HCT116 (cell line): ENCODE data around the gene TPGS1. TPM values are rescaled to one million over a fixed set of nuclear protein-coding genes. Genes with fewer than 3 reads are reported as not detected.

Experiments
- ATAC-seq: fragments of 200-7000 bp; cut with Tn5 transposase; 2 replicates; pipeline ENCODE4 v1.9.1; 2020; ENCODE audit warnings: mild to moderate bottlenecking, moderate library complexity
- BruUV-seq: library from RNA; stranded (reverse); fragments of 400-500 nt; replicated peaks from 2 replicates; lab custom pipeline; 2021; lab: Mats Ljungman, UMichigan
- CTCF ChIA-PET: fragments of 300-600 bp; sonication (Branson Sonifier 250); formaldehyde crosslinking; loops from one replicate; lab custom pipeline; 2021; ENCODE audit warnings: antibody characterized with exemption; lab: Charles Lee
- POLR2A ChIA-PET: fragments of 300-600, 350-600 bp; sonication (Branson Sonifier 250); formaldehyde crosslinking; loops from one replicate; lab custom pipeline; 2021; ENCODE audit warnings: antibody characterized with exemption; lab: Charles Lee
- RAD21 ChIA-PET, 2 experiments: fragments of 300-600 bp; sonication (Branson Sonifier 250); formaldehyde crosslinking; loops; one replicate each; lab custom pipeline; 2023; ENCODE audit warnings: low total read pairs in 2 of 2; ENCODE audit not compliant: uncharacterized antibody in 2 of 2, unreplicated experiment in 2 of 2, low non-redundant PET in 1 of 2; lab: Charles Lee
- DNase-seq: peaks from one replicate; pipeline ENCODE4 v3.0.0-alpha.2; 2010; ENCODE audit warnings: low read depth, low spot score
- H2AFZ ChIP-seq: fragments of 200-600 bp; shearing (Covaris generic), sonication (generic); 2 replicates; pipeline ENCODE4 v1.6.1; 2017; ENCODE audit warnings: low read depth, mixed run types, mixed read lengths, antibody characterized with exemption, low read length; ENCODE audit not compliant: poor library complexity, severe bottlenecking
- H3K27ac ChIP-seq: 2 replicates; pipeline ENCODE4 v1.5.1; 2012; ENCODE audit warnings: low read depth, low read length
- H3K27me3 ChIP-seq: fragments of 200-600 bp; sonication (generic); 2 replicates; pipeline ENCODE4 v1.6.1; 2016; ENCODE audit warnings: mixed run types, low read length, mixed read lengths; ENCODE audit not compliant: insufficient read depth
- H3K36me3 ChIP-seq, 2 experiments: fragments of 200-500 bp in 1 of 2; fragments of 200-600 bp in 1 of 2; sonication (Bioruptor generic) in 1 of 2; sonication (generic) in 1 of 2; 2 replicates each; pipeline versions ENCODE4 v1.5.1 to v1.6.1; 2014 to 2016; ENCODE audit warnings: low read length in 2 of 2, inconsistent platforms in 1 of 2, mixed read lengths in 1 of 2, mixed run types in 1 of 2; ENCODE audit not compliant: insufficient read depth in 2 of 2, control insufficient read depth in 1 of 2
- H3K4me1 ChIP-seq, 2 experiments: fragments of 200-600 bp in 1 of 2; sonication (generic) in 1 of 2; 2 replicates each; pipeline versions ENCODE4 v1.5.1 to v1.6.1; 2012 to 2017; ENCODE audit warnings: low read length in 2 of 2, inconsistent platforms in 1 of 2, mild to moderate bottlenecking in 1 of 2, mixed read lengths in 1 of 2, mixed run types in 1 of 2, moderate library complexity in 1 of 2; ENCODE audit not compliant: insufficient read depth in 2 of 2, control insufficient read depth in 1 of 2
- H3K4me2 ChIP-seq: fragments of 200-600 bp; sonication (generic); 2 replicates; pipeline ENCODE4 v1.6.1; 2017; ENCODE audit warnings: mixed run types, low read length, mixed read lengths
- H3K4me3 ChIP-seq, 2 experiments: fragments of 200-600 bp in 1 of 2; sonication (generic) in 1 of 2; replicated peaks in 1 of 2; 2 replicates each; pipeline ENCODE4 v1.5.1; 2011 to 2016; ENCODE audit warnings: low read length in 2 of 2, control low read depth in 1 of 2, low read depth in 1 of 2, mild to moderate bottlenecking in 1 of 2, mixed read lengths in 1 of 2, mixed run types in 1 of 2
- H3K79me2 ChIP-seq: fragments of 200-600 bp; sonication (generic); 2 replicates; pipeline ENCODE4 v1.6.1; 2017; ENCODE audit warnings: mild to moderate bottlenecking, mixed run types, low read length, moderate library complexity, mixed read lengths; ENCODE audit not compliant: insufficient read depth
- H3K9ac ChIP-seq: fragments of 200-600 bp; sonication (generic); 2 replicates; pipeline ENCODE4 v1.6.1; 2016; ENCODE audit warnings: low read length, mixed read lengths
- H3K9me2 ChIP-seq: fragments of 200-600 bp; sonication (generic), shearing (Covaris generic); 2 replicates; pipeline ENCODE4 v1.6.1; 2017; ENCODE audit warnings: mixed run types, mild to moderate bottlenecking, moderate library complexity; ENCODE audit not compliant: insufficient read depth
- H3K9me3 ChIP-seq, 2 experiments: fragments of 200-500 bp in 1 of 2; fragments of 200-600 bp in 1 of 2; sonication (Bioruptor generic) in 1 of 2; sonication (generic) in 1 of 2; 2 replicates each; pipeline ENCODE4 v1.6.1; 2014 to 2017; ENCODE audit warnings: low read length in 2 of 2, mixed read lengths in 2 of 2, inconsistent platforms in 1 of 2, low read depth in 1 of 2, mild to moderate bottlenecking in 1 of 2, mixed run types in 1 of 2, moderate library complexity in 1 of 2; ENCODE audit not compliant: control insufficient read depth in 1 of 2, insufficient read depth in 1 of 2
- H4K20me1 ChIP-seq: fragments of 200-600 bp; sonication (generic), shearing (Covaris generic); 2 replicates; pipeline ENCODE4 v1.6.1; 2017; ENCODE audit warnings: mixed run types, mild to moderate bottlenecking, moderate library complexity; ENCODE audit not compliant: insufficient read depth
- CBX3 ChIP-seq: IDR thresholded peaks from 2 replicates; pipeline ENCODE4 v1.6.1; 2012; ENCODE audit warnings: low read depth
- CEBPB ChIP-seq: IDR thresholded peaks from 2 replicates; pipeline ENCODE4 v1.6.1; 2012; ENCODE audit warnings: low read depth
- EGR1 ChIP-seq: IDR thresholded peaks from 2 replicates; pipeline ENCODE4 v1.6.1; 2012; ENCODE audit warnings: low read depth
- EZH2 ChIP-seq: fragments of 200-600 bp; sonication (generic); IDR thresholded peaks from 2 replicates; pipeline ENCODE4 v1.6.1; 2017; ENCODE audit warnings: antibody characterized with exemption, mixed run types
- FOSL1 ChIP-seq: IDR thresholded peaks from 2 replicates; pipeline ENCODE4 v1.6.1; 2012; ENCODE audit warnings: low read depth
- JUND ChIP-seq: IDR thresholded peaks from 2 replicates; pipeline ENCODE4 v1.6.1; 2012
- POLR2AphosphoS5 ChIP-seq: IDR thresholded peaks from 2 replicates; pipeline ENCODE4 v1.6.1; 2011; ENCODE audit warnings: mild to moderate bottlenecking, low read depth, low read length, moderate library complexity
- SRF ChIP-seq: IDR thresholded peaks from 2 replicates; pipeline ENCODE4 v1.6.1; 2012; ENCODE audit warnings: low read depth
- TCF7L2 ChIP-seq: IDR thresholded peaks from 2 replicates; pipeline ENCODE4 v1.7.0; 2011; ENCODE audit warnings: borderline replicate concordance, inconsistent platforms; ENCODE audit not compliant: insufficient read depth, insufficient read length; ENCODE audit errors: extremely low read depth
- YY1 ChIP-seq: IDR thresholded peaks from 2 replicates; pipeline ENCODE4 v1.6.1; 2011; ENCODE audit warnings: low read length, low read depth, moderate library complexity, mild to moderate bottlenecking; ENCODE audit not compliant: insufficient replicate concordance; ENCODE audit errors: extremely low read depth
- ZFX ChIP-seq: fragments of 450-650 bp; IDR thresholded peaks from 2 replicates; pipeline ENCODE4 v1.6.1; 2017
- ZNF274 ChIP-seq: fragments of 200-500 bp; sonication (Bioruptor generic); IDR thresholded peaks from 2 replicates; pipeline ENCODE4 v1.6.1; 2014; ENCODE audit warnings: mild to moderate bottlenecking, low read depth, low read length, inconsistent platforms
- intact Hi-C: fragments of 100-400 bp; cut with micrococcal nuclease; formaldehyde crosslinking; loops from 2 replicates; pipeline ENCODE4 v1.10.0; 2022
- total RNA-seq: library from RNA; stranded (reverse); gene quantifications from one replicate; pipeline ENCODE4 v1.2.1, GENCODE V29; 2021; ENCODE audit not compliant: unreplicated experiment
- TF ChIP-seq, protein P1 (sequence below), 3 experiments: fragments of 200-600 bp in 1 of 3; sonication (generic) in 1 of 3; IDR thresholded peaks in 2 of 3; conservative IDR thresholded peaks in 1 of 3; 2 replicates each; pipeline ENCODE4 v1.5.1; 2012 to 2017; ENCODE audit warnings: low read depth in 2 of 3, low read length in 2 of 3, antibody characterized with exemption in 1 of 3, borderline replicate concordance in 1 of 3, control low read depth in 1 of 3, mild to moderate bottlenecking in 1 of 3, mixed read lengths in 1 of 3, mixed run types in 1 of 3, moderate library complexity in 1 of 3; ENCODE audit not compliant: insufficient read depth in 1 of 3
- TF ChIP-seq, protein P2 (sequence below): IDR thresholded peaks from 2 replicates; pipeline ENCODE4 v1.6.1; 2012
- TF ChIP-seq, protein P3 (sequence below): IDR thresholded peaks from 2 replicates; pipeline ENCODE4 v1.6.1; 2012

TPGS1 gene
- total RNA-seq, 1 experiment from 2014 or later = 19.1 TPM

DNA sequence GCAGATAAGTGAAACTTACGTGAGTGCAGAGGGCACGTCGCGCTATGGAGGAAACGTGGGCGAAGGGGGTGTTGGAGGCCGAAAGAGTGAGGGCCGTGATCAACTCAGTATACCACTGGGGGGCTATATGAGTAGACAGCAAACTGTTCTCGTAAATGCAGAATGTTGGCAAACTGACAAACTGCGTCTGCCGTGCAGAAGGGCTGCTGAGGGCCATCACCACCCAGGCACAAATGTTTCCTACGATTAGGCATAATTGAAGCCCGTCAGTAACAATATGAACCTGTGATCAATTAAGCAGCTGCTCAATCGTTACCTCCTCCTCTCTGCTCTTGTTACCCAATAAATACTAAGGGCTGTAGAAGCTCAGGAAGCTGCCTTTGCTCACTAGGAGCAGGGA is 28.3 kb upstream of the TPGS1 start:
- Histone ChIP-seq H3K9me3 (peaks cover 0 to 15% of the 10 kb centered on the region in 2 experiments; a peak in 1 of 4 replicates), H3K4me3 (no peak overlapping the region), H4K20me1 (no peaks in the 10 kb centered on the region), H3K4me1 (no peaks in the 10 kb centered on the region), H3K9me2 (no peaks in the 10 kb centered on the region), H3K4me2 (no peak overlapping the region), H3K9ac (no peak overlapping the region), H3K27me3 (no peaks in the 10 kb centered on the region), H2AFZ (no peak overlapping the region), H3K27ac (no peak overlapping the region), H3K79me2 (no peaks in the 10 kb centered on the region), H3K36me3 (no peaks in the 10 kb centered on the region)
- ChIA-PET RAD21 (no interaction called here), CTCF (interaction anchor here (0.6 kb wide), 1 partner anchor 200 kb away, joined by 4 read pairs; no protein-coding TSS in a partner anchor), POLR2A (interaction anchor here (1.2 kb wide), 1 partner anchor 52 kb away, joined by 3 read pairs; the partner anchor contains the start of gene CDC34)
- DNase-seq (no peak), ATAC-seq (no peak)
- BruUV-seq = no TSS peak
- intact Hi-C loops = no loop called here
- TF ChIP-seq ZFX (no peak), JUND (no peak), YY1 (no peak), POLR2AphosphoS5 (no peak), SRF (no peak), EGR1 (no peak), ZNF274 (no peak), TCF7L2 (no peak), FOSL1 (no peak), EZH2 (no peak), CEBPB (no peak), CBX3 (no peak)
- TF ChIP-seq, protein P1, sequence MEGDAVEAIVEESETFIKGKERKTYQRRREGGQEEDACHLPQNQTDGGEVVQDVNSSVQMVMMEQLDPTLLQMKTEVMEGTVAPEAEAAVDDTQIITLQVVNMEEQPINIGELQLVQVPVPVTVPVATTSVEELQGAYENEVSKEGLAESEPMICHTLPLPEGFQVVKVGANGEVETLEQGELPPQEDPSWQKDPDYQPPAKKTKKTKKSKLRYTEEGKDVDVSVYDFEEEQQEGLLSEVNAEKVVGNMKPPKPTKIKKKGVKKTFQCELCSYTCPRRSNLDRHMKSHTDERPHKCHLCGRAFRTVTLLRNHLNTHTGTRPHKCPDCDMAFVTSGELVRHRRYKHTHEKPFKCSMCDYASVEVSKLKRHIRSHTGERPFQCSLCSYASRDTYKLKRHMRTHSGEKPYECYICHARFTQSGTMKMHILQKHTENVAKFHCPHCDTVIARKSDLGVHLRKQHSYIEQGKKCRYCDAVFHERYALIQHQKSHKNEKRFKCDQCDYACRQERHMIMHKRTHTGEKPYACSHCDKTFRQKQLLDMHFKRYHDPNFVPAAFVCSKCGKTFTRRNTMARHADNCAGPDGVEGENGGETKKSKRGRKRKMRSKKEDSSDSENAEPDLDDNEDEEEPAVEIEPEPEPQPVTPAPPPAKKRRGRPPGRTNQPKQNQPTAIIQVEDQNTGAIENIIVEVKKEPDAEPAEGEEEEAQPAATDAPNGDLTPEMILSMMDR (IDR thresholded peaks at IDR 0.05 in 2 of 3, conservative IDR thresholded peaks at IDR 0.05 in 1 of 3; ENCODE audit: borderline replicate concordance in 1 of 3, insufficient read depth in 1 of 3, low read depth in 2 of 3, low read length in 2 of 3) = no peak
- TF ChIP-seq, protein P2, sequence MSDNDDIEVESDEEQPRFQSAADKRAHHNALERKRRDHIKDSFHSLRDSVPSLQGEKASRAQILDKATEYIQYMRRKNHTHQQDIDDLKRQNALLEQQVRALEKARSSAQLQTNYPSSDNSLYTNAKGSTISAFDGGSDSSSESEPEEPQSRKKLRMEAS = no peak
- TF ChIP-seq, protein P3, sequence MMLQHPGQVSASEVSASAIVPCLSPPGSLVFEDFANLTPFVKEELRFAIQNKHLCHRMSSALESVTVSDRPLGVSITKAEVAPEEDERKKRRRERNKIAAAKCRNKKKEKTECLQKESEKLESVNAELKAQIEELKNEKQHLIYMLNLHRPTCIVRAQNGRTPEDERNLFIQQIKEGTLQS = no peak
